PC-9 (cell line): ENCODE measurements around the gene DICER1. TPM values are rescaled to one million over a fixed set of nuclear protein-coding genes. Genes with fewer than 3 reads are reported as not detected.
"Not testable (repeated sequence)": the region's sequence is repeated elsewhere in the genome, so short reads cannot be mapped to it uniquely, and the experiment has no call there.

Source experiments
- BruUV-seq: library from RNA; stranded (reverse); fragments of 400-500 nt; replicated peaks from 2 replicates; lab custom pipeline; 2021; lab: Mats Ljungman, UMichigan
- CTCF ChIA-PET: fragments of 300-600 bp; sonication (Branson Sonifier 250); formaldehyde crosslinking; loops from one replicate; lab custom pipeline; 2022; ENCODE audit warnings: antibody characterized with exemption; lab: Charles Lee
- POLR2A ChIA-PET: fragments of 300-600 bp; sonication (Branson Sonifier 250); formaldehyde crosslinking; loops from one replicate; lab custom pipeline; 2022; ENCODE audit warnings: antibody characterized with exemption; ENCODE audit not compliant: unreplicated experiment; lab: Charles Lee
- DNase-seq, 2 experiments: peaks; one replicate each; pipeline versions ENCODE4 v3.0.0 to v3.0.0-alpha.2; 2015 to 2022; ENCODE audit warnings: mixed read lengths in 1 of 2
- H2AFZ ChIP-seq: fragments of 200-600 bp; sonication (generic); 2 replicates; pipeline ENCODE4 v1.8.1; 2017; ENCODE audit warnings: antibody characterized with exemption
- H3F3A ChIP-seq: fragments of 200-600 bp; sonication (generic); 2 replicates; pipeline ENCODE4 v1.8.1; 2017; ENCODE audit warnings: antibody characterized with exemption, mild to moderate bottlenecking, low read depth; ENCODE audit not compliant: insufficient read depth
- H3K27ac ChIP-seq: fragments of 200-600 bp; sonication (generic); 2 replicates; pipeline ENCODE4 v1.6.1; 2016; ENCODE audit warnings: mixed run types
- H3K27me3 ChIP-seq: fragments of 200-600 bp; sonication (generic); 2 replicates; pipeline ENCODE4 v1.6.1; 2016; ENCODE audit warnings: low read depth, mixed run types; ENCODE audit not compliant: insufficient read depth
- H3K36me3 ChIP-seq: fragments of 200-600 bp; sonication (generic); 2 replicates; pipeline ENCODE4 v1.6.1; 2016; ENCODE audit warnings: low read depth, mixed run types
- H3K4me1 ChIP-seq: fragments of 200-600 bp; sonication (generic); replicated peaks from 2 replicates; pipeline ENCODE4 v1.6.1; 2016; ENCODE audit warnings: mixed run types; ENCODE audit not compliant: insufficient read depth
- H3K4me2 ChIP-seq: fragments of 200-600 bp; sonication (generic); 2 replicates; pipeline ENCODE4 v1.6.1; 2017; ENCODE audit warnings: mixed run types
- H3K4me3 ChIP-seq: fragments of 200-600 bp; sonication (generic); 2 replicates; pipeline ENCODE4 v1.6.1; 2016; ENCODE audit warnings: mixed run types
- H3K79me2 ChIP-seq: fragments of 200-600 bp; sonication (generic); 2 replicates; pipeline ENCODE4 v1.6.1; 2017; ENCODE audit warnings: low read depth, mixed run types
- H3K9me2 ChIP-seq: fragments of 200-600 bp; sonication (generic); 2 replicates; pipeline ENCODE4 v1.8.1; 2017; ENCODE audit warnings: mild to moderate bottlenecking; ENCODE audit not compliant: insufficient read depth
- H3K9me3 ChIP-seq: fragments of 200-600 bp; sonication (generic); 2 replicates; pipeline ENCODE4 v1.8.1; 2016; ENCODE audit warnings: low read depth; ENCODE audit not compliant: insufficient read depth
- H4K20me1 ChIP-seq: fragments of 200-600 bp; sonication (generic); 2 replicates; pipeline ENCODE4 v1.8.1; 2017; ENCODE audit not compliant: insufficient read depth
- CTCF ChIP-seq: fragments of 200-600 bp; sonication (generic); conservative IDR thresholded peaks from 2 replicates; pipeline ENCODE4 v1.6.1; 2017; ENCODE audit warnings: mixed run types, antibody characterized with exemption, mild to moderate bottlenecking, moderate library complexity
- EZH2 ChIP-seq: fragments of 200-600 bp; sonication (generic); IDR thresholded peaks from 2 replicates; pipeline ENCODE4 v1.8.0; 2017; ENCODE audit warnings: antibody characterized with exemption, low read depth
- intact Hi-C: fragments of 100-400 bp; cut with micrococcal nuclease; formaldehyde crosslinking; loops from one replicate; pipeline ENCODE4 v1.10.0; 2022; ENCODE audit not compliant: unreplicated experiment
- total RNA-seq: library from RNA; stranded (reverse); gene quantifications from 2 replicates; pipeline ENCODE4 v1.2.3, GENCODE V29; 2021

Gene DICER1
- total RNA-seq, 1 experiment from 2014 or later: 15.1 TPM

GRCh38 chr14:95204705-95205104, 47.4 kb upstream of the DICER1 start:
- no peaks in the 10 kb centered on the region for H3K27me3 ChIP-seq
- no peaks in the 10 kb centered on the region for H3K9me2 ChIP-seq
- DNase-seq: no peak
- H3K4me3 ChIP-seq: no peak overlapping the region
- BruUV-seq: no TSS peak
- no peaks in the 10 kb centered on the region for H3K36me3 ChIP-seq
- H2AFZ ChIP-seq: no peak overlapping the region
- TF ChIP-seq EZH2 (no peak), CTCF (no peak)
- H3F3A ChIP-seq: no peaks in the 10 kb centered on the region
- no peaks in the 10 kb centered on the region for H3K79me2 ChIP-seq
- POLR2A ChIA-PET: no interaction called here
- H3K9me3 ChIP-seq: no peaks in the 10 kb centered on the region
- no peak overlapping the region for H3K27ac ChIP-seq
- CTCF ChIA-PET: no interaction called here
- no peaks in the 10 kb centered on the region for H3K4me1 ChIP-seq
- intact Hi-C loops: no loop called here
- H4K20me1 ChIP-seq: no peaks in the 10 kb centered on the region
- H3K4me2 ChIP-seq: no peak overlapping the region

- H3K27me3 ChIP-seq, DNase-seq, H3K4me3 ChIP-seq, H3K9me2 ChIP-seq, H3K36me3 ChIP-seq, H3F3A ChIP-seq, H3K9me3 ChIP-seq, H3K4me2 ChIP-seq, H2AFZ ChIP-seq, H4K20me1 ChIP-seq, H3K79me2 ChIP-seq, BruUV-seq, POLR2A ChIA-PET, intact Hi-C loops, CTCF ChIA-PET, H3K27ac ChIP-seq: not testable (repeated sequence)
- H3K4me1 ChIP-seq: peaks cover 16% of the 10 kb centered on the region
These were observed 44.4 kb upstream of the DICER1 start for GRCh38 chr14:95201745-95202144.

- peaks cover 18% of the 10 kb centered on the region for H3K4me1 ChIP-seq
- no peaks in the 10 kb centered on the region for H3K79me2 ChIP-seq
- H4K20me1 ChIP-seq: no peaks in the 10 kb centered on the region
- no peak overlapping the region for H2AFZ ChIP-seq
- TF ChIP-seq CTCF: no peak
- no peak for TF ChIP-seq EZH2
- ChIA-PET CTCF (no interaction called here), POLR2A (no interaction called here)
- no peaks in the 10 kb centered on the region for H3K27me3 ChIP-seq
- H3K4me3 ChIP-seq: no peak overlapping the region
- DNase-seq: no peak
- H3K36me3 ChIP-seq: no peaks in the 10 kb centered on the region
- H3K9me3 ChIP-seq: no peaks in the 10 kb centered on the region
- peaks cover 9% of the 10 kb centered on the region; the same call in 1 of the 2 replicates for H3F3A ChIP-seq
- intact Hi-C loops: no loop called here
- no peak overlapping the region for H3K27ac ChIP-seq
- no peak overlapping the region for H3K4me2 ChIP-seq
- H3K9me2 ChIP-seq: no peaks in the 10 kb centered on the region
- no TSS peak for BruUV-seq
These were observed 43.1 kb upstream of the DICER1 start for GRCh38 chr14:95200404-95200803.

GRCh38 chr14:95199298-95199983, 42.1 kb upstream of the DICER1 start:
- no peak overlapping the region for H2AFZ ChIP-seq
- peaks cover 9% of the 10 kb centered on the region; the same call in 1 of the 2 replicates for H3F3A ChIP-seq

More at GRCh38 chr14:95199298-95199983, 42.1 kb upstream of the DICER1 start:
- H3K36me3 ChIP-seq: no peaks in the 10 kb centered on the region
- no peaks in the 10 kb centered on the region for H3K9me2 ChIP-seq
- H3K79me2 ChIP-seq: no peaks in the 10 kb centered on the region
- no peaks in the 10 kb centered on the region for H3K9me3 ChIP-seq
- DNase-seq: no peak
- BruUV-seq: no TSS peak
- no peak overlapping the region for H3K27ac ChIP-seq
- H3K4me2 ChIP-seq: no peak overlapping the region
- no peak for TF ChIP-seq EZH2
- TF ChIP-seq CTCF: no peak
- ChIA-PET CTCF (no interaction called here), POLR2A (no interaction called here)
- intact Hi-C loops: no loop called here
- H4K20me1 ChIP-seq: no peaks in the 10 kb centered on the region
- H3K4me1 ChIP-seq: peaks cover 18% of the 10 kb centered on the region
- H3K27me3 ChIP-seq: no peaks in the 10 kb centered on the region
- no peak overlapping the region for H3K4me3 ChIP-seq
